GM12874 (cell line): ENCODE results near the gene LRRC15.

Experiments used
- TF ChIP-seq, protein P1 (sequence below): IDR thresholded peaks from 2 replicates; pipeline ENCODE4 v1.5.1; 2011; ENCODE audit warnings: low read depth, mild to moderate bottlenecking, control low read depth, low read length, moderate library complexity; ENCODE audit not compliant: insufficient read depth

The LRRC15 gene

DNA sequence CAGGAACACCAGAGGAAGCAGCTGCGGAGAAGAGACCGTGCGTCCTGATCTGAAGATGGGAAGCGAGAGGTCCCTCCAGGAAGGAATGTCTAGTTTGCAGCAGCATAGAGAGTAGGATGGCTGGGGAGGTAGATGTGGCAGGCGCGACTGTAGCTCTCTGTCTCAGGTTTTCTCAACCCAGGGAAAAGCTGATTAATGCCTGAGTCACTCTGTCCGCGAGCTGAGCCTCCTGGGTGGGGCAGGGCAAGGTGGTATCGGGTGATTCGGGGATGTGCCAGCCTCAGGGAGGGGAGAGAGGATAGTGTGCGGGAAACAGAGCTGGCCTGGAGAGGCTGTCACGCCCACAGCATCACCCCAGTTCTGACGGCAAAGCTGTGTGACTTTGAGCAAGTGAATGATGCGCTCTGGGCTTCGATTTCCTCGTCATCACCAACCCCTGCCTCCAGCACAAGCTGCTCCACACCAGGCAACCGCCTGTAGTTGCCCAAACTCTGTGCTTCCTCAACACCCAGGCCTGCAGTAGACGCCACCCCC lies 46.8 kb downstream of the LRRC15 start:
- TF ChIP-seq, protein P1, sequence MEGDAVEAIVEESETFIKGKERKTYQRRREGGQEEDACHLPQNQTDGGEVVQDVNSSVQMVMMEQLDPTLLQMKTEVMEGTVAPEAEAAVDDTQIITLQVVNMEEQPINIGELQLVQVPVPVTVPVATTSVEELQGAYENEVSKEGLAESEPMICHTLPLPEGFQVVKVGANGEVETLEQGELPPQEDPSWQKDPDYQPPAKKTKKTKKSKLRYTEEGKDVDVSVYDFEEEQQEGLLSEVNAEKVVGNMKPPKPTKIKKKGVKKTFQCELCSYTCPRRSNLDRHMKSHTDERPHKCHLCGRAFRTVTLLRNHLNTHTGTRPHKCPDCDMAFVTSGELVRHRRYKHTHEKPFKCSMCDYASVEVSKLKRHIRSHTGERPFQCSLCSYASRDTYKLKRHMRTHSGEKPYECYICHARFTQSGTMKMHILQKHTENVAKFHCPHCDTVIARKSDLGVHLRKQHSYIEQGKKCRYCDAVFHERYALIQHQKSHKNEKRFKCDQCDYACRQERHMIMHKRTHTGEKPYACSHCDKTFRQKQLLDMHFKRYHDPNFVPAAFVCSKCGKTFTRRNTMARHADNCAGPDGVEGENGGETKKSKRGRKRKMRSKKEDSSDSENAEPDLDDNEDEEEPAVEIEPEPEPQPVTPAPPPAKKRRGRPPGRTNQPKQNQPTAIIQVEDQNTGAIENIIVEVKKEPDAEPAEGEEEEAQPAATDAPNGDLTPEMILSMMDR, result no peak

DNA sequence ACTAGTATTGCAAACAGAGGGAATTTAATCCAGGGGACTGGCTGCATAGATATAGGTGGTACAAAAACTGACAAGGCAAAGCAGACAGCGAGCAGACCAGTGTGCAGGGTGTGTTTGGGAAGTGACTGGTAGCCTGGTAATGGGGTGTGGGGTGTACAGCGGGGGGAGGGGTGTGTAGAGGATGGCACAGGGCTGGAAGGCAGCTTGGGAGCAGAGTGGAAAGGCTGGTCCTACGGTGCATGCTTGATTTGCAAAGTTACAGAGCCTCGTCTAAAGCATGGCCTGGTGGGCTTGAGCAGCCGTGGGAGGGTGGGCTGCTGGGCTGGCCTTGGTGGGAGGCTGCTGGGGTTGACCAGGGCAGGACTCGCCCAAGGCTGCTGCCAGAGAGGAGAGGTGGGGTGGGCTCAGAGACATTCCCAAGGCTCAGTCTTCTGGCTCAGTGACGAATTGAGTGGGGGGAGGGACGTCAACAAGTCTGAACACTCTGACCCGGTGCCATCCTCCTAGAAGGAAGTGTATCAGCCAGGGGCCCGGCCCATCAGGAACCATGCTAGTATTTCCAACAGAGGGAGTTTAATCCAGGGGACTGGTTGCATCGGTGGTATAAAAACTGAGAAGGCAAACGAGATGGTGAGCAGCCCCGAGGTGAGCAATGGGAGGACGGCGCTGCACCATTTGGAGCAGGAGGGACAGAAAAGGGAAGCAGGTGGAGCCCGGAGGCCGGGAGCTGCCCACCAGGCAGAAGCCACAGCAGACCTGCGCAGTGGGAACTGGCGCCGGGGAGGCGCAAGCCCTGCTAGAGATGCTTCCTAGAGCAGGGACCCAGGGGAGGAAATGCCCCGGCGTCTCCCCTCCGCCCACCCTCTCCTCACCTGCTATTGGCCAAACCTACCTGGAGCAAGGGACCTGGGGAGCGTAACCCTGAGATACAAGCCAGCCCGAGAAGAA lies 47.6 kb downstream of the LRRC15 start:
- TF ChIP-seq, protein P1, result no peak

DNA sequence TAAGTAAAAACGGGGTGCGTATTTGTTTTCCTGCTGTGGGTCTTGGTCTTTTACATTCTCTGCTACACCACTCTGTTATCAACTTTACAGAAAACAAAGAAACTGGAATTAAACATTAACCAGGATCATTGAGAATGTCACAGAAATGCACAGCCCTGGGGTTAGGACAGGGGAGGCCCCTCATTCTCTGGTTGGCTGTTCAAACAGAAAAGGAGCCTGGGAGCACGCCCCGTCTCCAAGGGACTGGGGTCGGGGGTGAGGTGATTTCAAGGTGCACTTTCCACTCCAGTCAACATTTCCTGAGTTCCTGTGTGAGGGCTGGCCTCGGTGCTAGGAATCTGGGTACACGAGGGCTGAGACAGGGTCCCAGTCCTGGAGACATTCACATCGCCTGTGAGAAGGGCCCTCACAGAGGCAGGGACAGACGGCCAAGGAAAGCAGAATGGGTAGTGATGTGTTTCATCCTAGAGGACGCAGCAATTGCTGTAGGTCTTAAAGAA lies 48.7 kb downstream of the LRRC15 start:
- TF ChIP-seq, protein P1, result no peak

DNA sequence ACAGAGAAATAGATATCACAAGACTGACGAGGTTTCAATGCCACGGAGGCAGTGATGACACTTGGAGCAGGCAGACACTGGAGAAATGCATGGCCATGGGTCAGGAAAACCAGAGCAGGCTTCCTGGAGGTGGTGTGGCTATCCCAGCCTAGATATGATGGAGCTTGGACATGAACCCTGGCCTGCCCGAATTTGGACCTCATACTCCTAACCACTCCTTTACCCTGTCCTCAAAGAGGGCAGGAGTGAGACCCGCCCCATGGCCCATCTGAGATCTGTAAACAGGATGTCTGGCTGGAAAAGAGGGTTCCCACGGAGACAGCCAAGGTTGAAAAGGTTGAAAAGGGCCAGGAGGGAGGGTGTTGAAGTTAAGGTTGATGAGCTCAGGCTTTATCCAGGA lies 49.4 kb downstream of the LRRC15 start:
- TF ChIP-seq, protein P1, result no peak

DNA sequence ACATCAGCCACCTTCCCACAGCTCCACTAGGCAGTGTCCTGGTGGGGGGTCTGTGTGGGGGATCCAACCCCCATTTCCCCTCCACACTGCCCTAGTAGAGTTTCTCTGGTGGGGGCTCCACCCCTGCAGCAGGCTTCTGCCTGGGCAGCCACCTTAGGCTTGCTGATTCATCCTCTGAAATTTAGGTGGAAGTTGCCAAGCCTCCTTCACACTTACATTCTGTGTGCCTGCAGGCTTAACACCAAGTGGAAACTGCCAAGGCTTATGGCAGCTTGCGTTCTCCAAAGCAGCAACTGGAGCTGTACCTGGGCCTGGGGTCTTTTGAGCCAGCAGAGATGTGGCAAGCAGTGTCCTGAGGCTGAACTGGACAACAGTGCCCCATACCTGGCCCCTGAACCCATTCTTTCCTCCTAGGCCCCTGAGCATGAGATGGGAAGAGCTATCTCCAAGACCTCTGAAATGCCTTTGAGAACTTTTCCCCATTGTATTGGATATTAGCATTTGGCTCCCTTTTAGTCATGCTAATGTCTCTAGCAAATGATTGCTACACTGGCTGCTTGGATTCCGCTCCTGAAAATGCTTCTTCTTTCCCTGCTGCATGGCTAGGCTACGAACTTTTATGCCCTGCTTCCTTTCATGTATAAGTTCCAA lies 50.9 kb downstream of the LRRC15 start:
- TF ChIP-seq, protein P1, result no peak

DNA sequence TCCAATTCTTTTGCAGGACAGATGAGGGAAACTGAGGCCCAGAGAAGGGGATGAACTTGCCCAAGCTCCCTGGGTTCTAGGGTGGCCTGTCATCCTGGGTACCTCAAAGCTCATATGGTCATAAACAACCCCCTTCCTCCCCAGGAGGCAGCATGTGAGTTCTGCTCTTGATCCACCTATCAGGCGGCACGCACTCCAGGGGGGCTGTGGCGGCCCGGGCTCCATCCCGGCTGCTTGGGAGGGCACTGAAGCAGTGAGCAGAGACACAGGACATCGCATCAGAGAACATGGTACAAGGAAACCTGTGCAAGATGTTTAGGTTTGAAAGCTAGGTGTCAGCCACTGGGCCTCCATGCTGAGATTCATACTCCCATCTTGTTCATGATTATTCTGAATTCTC lies 52.6 kb downstream of the LRRC15 start:
- TF ChIP-seq, protein P1, result no peak

DNA sequence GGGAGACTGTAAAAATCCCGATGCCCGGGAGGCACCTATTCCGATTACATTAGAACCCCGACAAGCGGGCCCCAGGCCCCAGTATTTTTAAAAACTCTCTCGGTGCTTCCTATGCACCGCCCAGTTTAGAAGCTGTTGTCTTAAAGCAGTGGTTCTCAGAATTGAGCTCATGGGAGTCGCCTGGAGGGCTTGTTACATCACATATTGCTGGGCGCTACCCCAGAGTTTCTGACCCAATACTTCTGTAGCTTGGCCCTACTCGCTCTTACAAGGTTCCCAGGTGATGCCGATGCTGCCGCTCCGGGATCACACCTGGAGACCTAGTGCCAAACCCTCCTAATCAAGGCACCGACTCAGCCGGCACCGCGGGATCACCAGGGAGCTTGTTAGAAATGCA lies 53.6 kb downstream of the LRRC15 start:
- TF ChIP-seq, protein P1, result no peak
